ENCODE results near the gene PSD2.

Gene PSD2

GRCh38 chr5:139864716-139865483, 69.3 kb downstream of the PSD2 start:
- no peak for TF ChIP-seq CTCF (IDR thresholded peaks at IDR 0.05; ENCODE audit: insufficient read depth, low read length)
- TF ChIP-seq POLR2AphosphoS5 (IDR thresholded peaks at IDR 0.05; ENCODE audit: low read depth): no peak
- no peak for TF ChIP-seq SPI1 (IDR thresholded peaks at IDR 0.05; ENCODE audit: borderline replicate concordance, low read depth)
- no peak for TF ChIP-seq GABPA (IDR thresholded peaks at IDR 0.05; ENCODE audit: low read depth)
- TF ChIP-seq REST (IDR thresholded peaks at IDR 0.05; ENCODE audit: insufficient replicate concordance, low read depth): no peak
- no peak for DNase-seq (ENCODE audit: low read depth in 1 of 2, low spot score in 1 of 2)
- no peaks in the 10 kb centered on the region for H3K27me3 ChIP-seq (ENCODE audit: insufficient read depth, poor library complexity, severe bottlenecking)
- no peak overlapping the region for H3K27ac ChIP-seq (replicated peaks)
- H3K4me3 ChIP-seq (replicated peaks; ENCODE audit: insufficient read depth, low read length): no peak overlapping the region

- no peak for DNase-seq (ENCODE audit: low read depth in 1 of 2, low spot score in 1 of 2)
- Histone ChIP-seq H3K27me3 (ENCODE audit: insufficient read depth, poor library complexity, severe bottlenecking) (no peaks in the 10 kb centered on the region), H3K27ac (replicated peaks) (no peak overlapping the region), H3K4me3 (replicated peaks; ENCODE audit: insufficient read depth, low read length) (no peak overlapping the region)
- TF ChIP-seq POLR2AphosphoS5 (IDR thresholded peaks at IDR 0.05; ENCODE audit: low read depth): no peak
- no peak for TF ChIP-seq REST (IDR thresholded peaks at IDR 0.05; ENCODE audit: insufficient replicate concordance, low read depth)
- no peak for TF ChIP-seq CTCF (IDR thresholded peaks at IDR 0.05; ENCODE audit: insufficient read depth, low read length)
- TF ChIP-seq SPI1 (IDR thresholded peaks at IDR 0.05; ENCODE audit: borderline replicate concordance, low read depth): no peak
- no peak for TF ChIP-seq GABPA (IDR thresholded peaks at IDR 0.05; ENCODE audit: low read depth)
Measured at GRCh38 chr5:139867109-139867508, 71.5 kb downstream of the PSD2 start.

DNA sequence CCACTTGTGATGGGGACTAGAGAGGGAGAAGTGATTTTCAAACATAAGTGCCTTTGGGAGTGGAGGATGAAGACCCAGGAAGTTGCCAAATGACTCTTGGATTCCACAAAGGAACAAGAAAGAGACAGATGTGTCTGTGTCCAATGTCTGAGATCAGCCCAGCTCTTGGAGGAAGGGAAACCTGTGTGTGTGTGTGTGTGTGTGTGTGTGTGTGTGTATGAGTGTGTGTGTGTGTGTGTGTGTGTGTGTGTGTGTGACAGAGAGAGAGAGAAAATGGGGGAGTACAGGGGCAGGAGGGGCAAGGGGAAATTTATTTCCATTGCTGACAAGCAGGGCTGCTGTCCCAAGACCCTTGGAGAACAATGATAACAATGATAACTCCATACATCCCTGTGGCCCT, 72.0 kb downstream of the PSD2 start:
- no peak for DNase-seq (ENCODE audit: low read depth in 1 of 2, low spot score in 1 of 2)
- TF ChIP-seq REST (IDR thresholded peaks at IDR 0.05; ENCODE audit: insufficient replicate concordance, low read depth) (no peak), GABPA (IDR thresholded peaks at IDR 0.05; ENCODE audit: low read depth) (no peak), SPI1 (IDR thresholded peaks at IDR 0.05; ENCODE audit: borderline replicate concordance, low read depth) (no peak), POLR2AphosphoS5 (IDR thresholded peaks at IDR 0.05; ENCODE audit: low read depth) (no peak), CTCF (IDR thresholded peaks at IDR 0.05; ENCODE audit: insufficient read depth, low read length) (no peak)
- H3K4me3 ChIP-seq (replicated peaks; ENCODE audit: insufficient read depth, low read length): no peak overlapping the region
- no peaks in the 10 kb centered on the region for H3K27me3 ChIP-seq (ENCODE audit: insufficient read depth, poor library complexity, severe bottlenecking)
- no peak overlapping the region for H3K27ac ChIP-seq (replicated peaks)

Data from HL-60 (cell line).